GM12891 (cell line): ENCODE results near the gene ZP3.
"Not testable (repeated sequence)": the region's sequence is repeated elsewhere in the genome, so short reads cannot be mapped to it uniquely, and the experiment has no call there.

Experiments used
- POLR2A ChIP-seq: IDR thresholded peaks from 2 replicates; pipeline ENCODE4 v1.6.1; 2011; ENCODE audit warnings: low read depth, low read length, control low read depth
- POLR2AphosphoS5 ChIP-seq: IDR thresholded peaks from 2 replicates; pipeline ENCODE4 v1.6.1; 2011; ENCODE audit warnings: low read depth, low read length, control low read depth

DNA sequence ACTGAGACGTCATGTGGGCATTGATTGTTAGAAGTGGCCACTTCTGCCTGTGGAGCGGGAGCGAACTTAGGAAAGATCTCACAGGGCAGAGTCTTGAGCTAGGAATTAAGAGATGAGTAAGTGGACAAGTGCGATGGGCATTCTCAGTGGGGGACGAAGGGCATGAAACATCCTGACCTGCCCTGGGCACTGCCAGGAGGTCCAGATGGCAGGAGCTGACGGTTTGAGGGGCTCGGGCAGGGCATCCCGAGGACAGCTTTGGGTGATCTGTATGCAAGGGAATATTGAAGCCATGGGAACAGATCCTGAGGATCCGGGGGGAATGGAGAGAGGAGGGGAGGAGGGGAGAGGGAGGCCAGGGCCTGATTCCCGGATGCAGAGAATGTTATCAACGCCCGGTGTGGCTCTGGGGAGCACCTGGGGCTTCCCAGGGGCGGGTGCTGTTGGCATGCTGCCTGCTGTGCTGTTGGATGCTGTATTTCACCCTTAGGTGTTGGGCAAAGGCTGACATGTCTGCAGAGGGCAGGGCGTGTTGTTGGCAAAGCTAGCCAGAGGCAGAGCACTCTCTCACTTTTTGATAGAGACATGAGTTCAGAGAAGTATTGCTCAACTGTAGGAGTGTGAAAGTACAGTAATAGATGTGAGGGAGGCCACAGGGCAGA is 43.1 kb downstream of the ZP3 start:
- TF ChIP-seq POLR2A, POLR2AphosphoS5: not testable (repeated sequence)
